ENCODE measurements around the gene FHIT. TPM values are rescaled to one million over a fixed set of nuclear protein-coding genes. Genes with fewer than 3 reads are reported as not detected.

The FHIT gene
- total RNA-seq, 1 donor: 2.2 TPM

DNA sequence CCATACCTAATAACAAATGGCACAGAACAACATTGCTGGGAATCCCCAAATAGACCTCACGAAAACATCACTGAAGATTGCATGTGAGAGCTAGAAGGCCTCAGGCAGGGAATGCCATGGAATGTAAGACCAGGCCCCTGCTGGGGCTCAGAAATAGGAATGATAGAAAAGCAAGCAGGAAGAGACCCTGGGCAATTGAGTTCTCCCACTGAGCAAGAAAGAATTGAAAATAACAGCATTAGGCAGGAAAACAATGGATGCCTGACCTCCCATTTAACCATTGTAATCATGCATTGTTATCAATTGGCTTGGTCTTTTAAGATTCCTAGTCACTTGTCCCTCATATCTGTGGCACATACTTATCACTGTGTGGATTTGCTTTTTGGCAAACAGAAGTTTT lies 581.6 kb downstream of the FHIT start:
- TF ChIP-seq, protein P1, sequence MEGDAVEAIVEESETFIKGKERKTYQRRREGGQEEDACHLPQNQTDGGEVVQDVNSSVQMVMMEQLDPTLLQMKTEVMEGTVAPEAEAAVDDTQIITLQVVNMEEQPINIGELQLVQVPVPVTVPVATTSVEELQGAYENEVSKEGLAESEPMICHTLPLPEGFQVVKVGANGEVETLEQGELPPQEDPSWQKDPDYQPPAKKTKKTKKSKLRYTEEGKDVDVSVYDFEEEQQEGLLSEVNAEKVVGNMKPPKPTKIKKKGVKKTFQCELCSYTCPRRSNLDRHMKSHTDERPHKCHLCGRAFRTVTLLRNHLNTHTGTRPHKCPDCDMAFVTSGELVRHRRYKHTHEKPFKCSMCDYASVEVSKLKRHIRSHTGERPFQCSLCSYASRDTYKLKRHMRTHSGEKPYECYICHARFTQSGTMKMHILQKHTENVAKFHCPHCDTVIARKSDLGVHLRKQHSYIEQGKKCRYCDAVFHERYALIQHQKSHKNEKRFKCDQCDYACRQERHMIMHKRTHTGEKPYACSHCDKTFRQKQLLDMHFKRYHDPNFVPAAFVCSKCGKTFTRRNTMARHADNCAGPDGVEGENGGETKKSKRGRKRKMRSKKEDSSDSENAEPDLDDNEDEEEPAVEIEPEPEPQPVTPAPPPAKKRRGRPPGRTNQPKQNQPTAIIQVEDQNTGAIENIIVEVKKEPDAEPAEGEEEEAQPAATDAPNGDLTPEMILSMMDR (IDR thresholded peaks at IDR 0.05; ENCODE audit: insufficient read depth, low read depth, low read length): no peak
- H3K4me3 ChIP-seq (ENCODE audit: low read depth, low read length): no peak overlapping the region
- DNase-seq (ENCODE audit: low read depth): no peak

DNA sequence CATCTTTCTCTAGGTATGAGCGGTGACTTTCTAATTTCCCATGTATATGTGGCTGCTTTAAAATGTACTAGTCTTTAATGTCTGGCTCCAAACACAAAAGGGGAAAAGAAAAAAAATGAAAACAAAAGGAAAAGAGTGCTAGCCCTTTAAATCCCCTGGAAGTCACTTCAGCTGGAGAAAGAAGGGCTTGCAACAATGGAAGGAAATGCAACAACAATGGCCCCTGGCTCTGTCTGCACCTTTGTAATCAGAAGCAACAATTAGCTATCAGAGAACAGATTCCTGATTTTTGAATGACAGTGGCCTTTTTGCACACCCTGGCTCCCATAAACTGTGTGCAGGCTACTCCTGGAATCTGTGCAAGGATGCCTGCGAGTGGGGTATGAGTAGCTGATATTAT lies 591.2 kb downstream of the FHIT start:
- TF ChIP-seq, protein P1 (IDR thresholded peaks at IDR 0.05; ENCODE audit: insufficient read depth, low read depth, low read length): no peak

DNA sequence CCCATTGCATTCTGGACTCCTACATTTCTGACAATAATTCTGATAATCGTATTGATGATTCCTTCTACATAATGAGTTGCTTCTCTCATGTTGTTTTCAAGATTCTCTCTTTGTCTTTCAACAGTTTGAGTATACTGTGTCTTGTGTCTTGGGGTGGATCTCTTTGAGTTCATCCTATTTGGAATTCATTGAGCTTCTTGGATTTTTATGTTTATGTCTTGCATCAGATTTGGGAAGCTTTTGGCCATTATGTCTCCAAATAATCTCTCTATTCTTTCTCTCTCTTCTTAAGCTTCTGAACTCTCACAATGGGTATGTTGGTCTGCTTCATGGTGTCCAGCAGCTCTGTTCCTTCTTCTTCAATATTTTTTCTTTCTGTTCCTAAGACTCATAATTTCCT lies 592.2 kb downstream of the FHIT start:
- TF ChIP-seq, protein P1 (IDR thresholded peaks at IDR 0.05; ENCODE audit: insufficient read depth, low read depth, low read length): no peak
- no peak overlapping the region for H3K4me3 ChIP-seq (ENCODE audit: low read depth, low read length)
- DNase-seq (ENCODE audit: low read depth): no peak

More for the DNA sequence above, 591.2 kb downstream of the FHIT start:
- no peak overlapping the region for H3K4me3 ChIP-seq (ENCODE audit: low read depth, low read length)
- DNase-seq (ENCODE audit: low read depth): no peak

GRCh38 chr3:60657972-60658371 lies 593.3 kb downstream of the FHIT start:
- DNase-seq (ENCODE audit: low read depth): no peak
- TF ChIP-seq, protein P1 (IDR thresholded peaks at IDR 0.05; ENCODE audit: insufficient read depth, low read depth, low read length): no peak
- H3K4me3 ChIP-seq (ENCODE audit: low read depth, low read length): no peak overlapping the region

DNA sequence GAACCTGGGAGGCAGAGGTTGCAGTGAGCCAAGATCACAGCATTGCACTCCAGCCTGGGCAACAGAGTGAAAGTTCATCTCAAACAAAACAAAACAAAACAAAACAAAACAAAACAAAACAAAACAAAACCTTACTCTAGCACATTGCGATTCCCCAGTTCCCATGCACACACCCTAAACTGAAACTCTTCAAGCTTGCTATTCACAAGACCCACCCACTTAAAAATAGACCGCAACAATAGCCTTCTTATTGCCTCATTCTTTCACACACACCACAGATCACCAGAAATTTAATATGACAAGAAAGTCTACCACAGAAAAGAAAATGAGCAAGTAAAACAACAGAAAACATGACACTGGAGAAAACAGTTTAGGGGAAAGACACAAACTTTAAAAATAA lies 598.4 kb downstream of the FHIT start:
- TF ChIP-seq, protein P1 (IDR thresholded peaks at IDR 0.05; ENCODE audit: insufficient read depth, low read depth, low read length): no peak
- DNase-seq (ENCODE audit: low read depth): no peak
- no peak overlapping the region for H3K4me3 ChIP-seq (ENCODE audit: low read depth, low read length)

- TF ChIP-seq, protein P1 (IDR thresholded peaks at IDR 0.05; ENCODE audit: insufficient read depth, low read depth, low read length): no peak
- DNase-seq (ENCODE audit: low read depth): no peak
- H3K4me3 ChIP-seq (ENCODE audit: low read depth, low read length): no peak overlapping the region
Measured at GRCh38 chr3:60651799-60652198, 599.5 kb downstream of the FHIT start.

DNA sequence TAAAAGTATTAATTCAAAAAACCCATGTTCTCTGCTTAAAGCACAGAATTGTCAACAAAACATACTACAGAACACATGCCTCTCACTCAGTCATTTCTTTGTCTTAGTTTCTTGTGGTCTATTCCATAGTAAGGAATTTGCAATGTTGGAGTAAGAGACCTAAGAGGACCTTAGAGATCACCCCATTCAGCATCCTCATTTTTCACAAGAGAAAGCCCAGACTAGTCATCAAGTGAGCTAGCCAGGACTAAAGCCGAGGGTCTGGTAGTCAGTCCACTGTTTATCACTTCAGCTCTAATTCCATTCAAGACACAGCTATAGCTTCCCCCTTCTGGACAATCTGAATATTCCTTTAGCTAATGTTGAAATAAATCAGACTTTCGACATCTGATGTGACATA lies 601.1 kb downstream of the FHIT start:
- no peak overlapping the region for H3K4me3 ChIP-seq (ENCODE audit: low read depth, low read length)
- TF ChIP-seq, protein P1 (IDR thresholded peaks at IDR 0.05; ENCODE audit: insufficient read depth, low read depth, low read length): no peak
- no peak for DNase-seq (ENCODE audit: low read depth)

All from fibroblast of villous mesenchyme (primary cell).